ENCODE results near the gene RTBDN. TPM values are rescaled to one million over a fixed set of nuclear protein-coding genes. Genes with fewer than 3 reads are reported as not detected.

Gene RTBDN
- total and polyA plus RNA-seq, 2 experiments from 2014 or later: 4.1 to 4.6 TPM

DNA sequence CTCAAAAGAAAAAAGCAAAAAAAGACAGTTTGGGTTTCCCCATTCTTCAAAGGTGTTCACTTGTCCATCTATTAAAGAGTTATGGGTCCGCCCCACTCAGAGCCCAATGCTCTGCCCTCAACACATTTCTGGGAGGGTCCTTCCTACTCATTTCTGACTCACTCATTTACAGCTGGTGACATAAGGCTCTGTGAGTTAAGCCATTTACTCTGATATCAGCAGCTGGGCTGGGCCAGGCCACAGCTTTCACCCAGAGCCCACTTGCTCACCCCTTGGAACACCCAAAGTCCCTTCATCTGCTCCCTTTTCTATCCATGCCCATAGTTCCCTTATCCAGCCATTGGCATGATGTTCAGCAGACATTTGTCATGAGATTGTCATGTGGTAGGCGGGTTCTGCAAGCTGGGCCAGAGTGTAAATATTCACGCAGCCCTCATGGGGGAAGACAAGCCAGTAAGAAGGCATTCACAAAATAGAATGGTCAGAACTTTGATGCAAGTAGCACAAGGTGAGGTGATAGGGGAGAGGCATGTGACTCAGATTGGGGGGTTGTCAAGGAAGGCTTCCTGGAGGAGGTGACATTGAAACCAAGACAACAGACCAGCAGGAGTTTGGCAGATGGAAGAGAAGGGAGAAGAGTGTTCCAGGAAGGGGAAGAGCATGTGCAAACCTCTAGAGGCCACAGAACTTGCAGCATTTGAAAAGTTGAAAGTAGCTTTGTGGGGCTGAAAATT lies 9.8 kb upstream of the RTBDN start:
- Mint-ChIP-seq H3K9me3 (no peaks in the 10 kb centered on the region; the same call in 2 of the 3 replicates), H3K4me3 (no peak overlapping the region; the same call in 2 of the 3 replicates), H3K27me3 (ENCODE audit: insufficient read depth, low read depth, poor library complexity) (peaks cover 17% of the 10 kb centered on the region), H3K36me3 (ENCODE audit: low read depth) (peaks cover 19% of the 10 kb centered on the region), H3K4me1 (peaks cover 28% of the 10 kb centered on the region), H3K27ac (no peak overlapping the region)
- Histone ChIP-seq H3K36me3 (ENCODE audit: insufficient read depth) (no peaks in the 10 kb centered on the region), H3K27me3 (ENCODE audit: insufficient read depth) (no peaks in the 10 kb centered on the region), H3K4me2 (no peak overlapping the region), H3K9me2 (ENCODE audit: insufficient read depth) (no peaks in the 10 kb centered on the region), H3K4me1 (ENCODE audit: insufficient read depth) (peaks cover 20% of the 10 kb centered on the region), H3K79me2 (replicated peaks; ENCODE audit: insufficient read depth) (peaks cover 8% of the 10 kb centered on the region), H3F3A (replicated peaks; ENCODE audit: low read depth) (peaks cover 34% of the 10 kb centered on the region), H3K27ac (ENCODE audit: low read depth) (no peak overlapping the region), H4K20me1 (replicated peaks; ENCODE audit: insufficient read depth) (peaks cover 11% of the 10 kb centered on the region), H3K4me3 (no peak overlapping the region), H2AFZ (no peak overlapping the region)
- DNase-seq (ENCODE audit: low spot score): no peak
- no peak for ATAC-seq
- TF ChIP-seq ZNF331 (CRISPR knock-in tag; IDR thresholded peaks at IDR 0.05; ENCODE audit: low read depth) (no peak), NANOG (IDR thresholded peaks at IDR 0.05; ENCODE audit: borderline replicate concordance) (no peak), EZH2phosphoT487 (IDR thresholded peaks at IDR 0.05; ENCODE audit: unreplicated experiment) (no peak), EZH2 (IDR thresholded peaks at IDR 0.05; ENCODE audit: low read depth, unreplicated experiment) (no peak), POLR2AphosphoS5 (IDR thresholded peaks at IDR 0.05; ENCODE audit: low read depth) (no peak), REST (IDR thresholded peaks at IDR 0.05; ENCODE audit: unreplicated experiment) (no peak), CREB1 (CRISPR knock-in tag; IDR thresholded peaks at IDR 0.05; ENCODE audit: low read depth) (no peak), JUNB (IDR thresholded peaks at IDR 0.05; ENCODE audit: unreplicated experiment) (no peak), STAT1 (IDR thresholded peaks at IDR 0.05; ENCODE audit: unreplicated experiment) (no peak), ZNF114 (CRISPR knock-in tag; IDR thresholded peaks at IDR 0.05) (no peak)
- TF ChIP-seq, protein P1, sequence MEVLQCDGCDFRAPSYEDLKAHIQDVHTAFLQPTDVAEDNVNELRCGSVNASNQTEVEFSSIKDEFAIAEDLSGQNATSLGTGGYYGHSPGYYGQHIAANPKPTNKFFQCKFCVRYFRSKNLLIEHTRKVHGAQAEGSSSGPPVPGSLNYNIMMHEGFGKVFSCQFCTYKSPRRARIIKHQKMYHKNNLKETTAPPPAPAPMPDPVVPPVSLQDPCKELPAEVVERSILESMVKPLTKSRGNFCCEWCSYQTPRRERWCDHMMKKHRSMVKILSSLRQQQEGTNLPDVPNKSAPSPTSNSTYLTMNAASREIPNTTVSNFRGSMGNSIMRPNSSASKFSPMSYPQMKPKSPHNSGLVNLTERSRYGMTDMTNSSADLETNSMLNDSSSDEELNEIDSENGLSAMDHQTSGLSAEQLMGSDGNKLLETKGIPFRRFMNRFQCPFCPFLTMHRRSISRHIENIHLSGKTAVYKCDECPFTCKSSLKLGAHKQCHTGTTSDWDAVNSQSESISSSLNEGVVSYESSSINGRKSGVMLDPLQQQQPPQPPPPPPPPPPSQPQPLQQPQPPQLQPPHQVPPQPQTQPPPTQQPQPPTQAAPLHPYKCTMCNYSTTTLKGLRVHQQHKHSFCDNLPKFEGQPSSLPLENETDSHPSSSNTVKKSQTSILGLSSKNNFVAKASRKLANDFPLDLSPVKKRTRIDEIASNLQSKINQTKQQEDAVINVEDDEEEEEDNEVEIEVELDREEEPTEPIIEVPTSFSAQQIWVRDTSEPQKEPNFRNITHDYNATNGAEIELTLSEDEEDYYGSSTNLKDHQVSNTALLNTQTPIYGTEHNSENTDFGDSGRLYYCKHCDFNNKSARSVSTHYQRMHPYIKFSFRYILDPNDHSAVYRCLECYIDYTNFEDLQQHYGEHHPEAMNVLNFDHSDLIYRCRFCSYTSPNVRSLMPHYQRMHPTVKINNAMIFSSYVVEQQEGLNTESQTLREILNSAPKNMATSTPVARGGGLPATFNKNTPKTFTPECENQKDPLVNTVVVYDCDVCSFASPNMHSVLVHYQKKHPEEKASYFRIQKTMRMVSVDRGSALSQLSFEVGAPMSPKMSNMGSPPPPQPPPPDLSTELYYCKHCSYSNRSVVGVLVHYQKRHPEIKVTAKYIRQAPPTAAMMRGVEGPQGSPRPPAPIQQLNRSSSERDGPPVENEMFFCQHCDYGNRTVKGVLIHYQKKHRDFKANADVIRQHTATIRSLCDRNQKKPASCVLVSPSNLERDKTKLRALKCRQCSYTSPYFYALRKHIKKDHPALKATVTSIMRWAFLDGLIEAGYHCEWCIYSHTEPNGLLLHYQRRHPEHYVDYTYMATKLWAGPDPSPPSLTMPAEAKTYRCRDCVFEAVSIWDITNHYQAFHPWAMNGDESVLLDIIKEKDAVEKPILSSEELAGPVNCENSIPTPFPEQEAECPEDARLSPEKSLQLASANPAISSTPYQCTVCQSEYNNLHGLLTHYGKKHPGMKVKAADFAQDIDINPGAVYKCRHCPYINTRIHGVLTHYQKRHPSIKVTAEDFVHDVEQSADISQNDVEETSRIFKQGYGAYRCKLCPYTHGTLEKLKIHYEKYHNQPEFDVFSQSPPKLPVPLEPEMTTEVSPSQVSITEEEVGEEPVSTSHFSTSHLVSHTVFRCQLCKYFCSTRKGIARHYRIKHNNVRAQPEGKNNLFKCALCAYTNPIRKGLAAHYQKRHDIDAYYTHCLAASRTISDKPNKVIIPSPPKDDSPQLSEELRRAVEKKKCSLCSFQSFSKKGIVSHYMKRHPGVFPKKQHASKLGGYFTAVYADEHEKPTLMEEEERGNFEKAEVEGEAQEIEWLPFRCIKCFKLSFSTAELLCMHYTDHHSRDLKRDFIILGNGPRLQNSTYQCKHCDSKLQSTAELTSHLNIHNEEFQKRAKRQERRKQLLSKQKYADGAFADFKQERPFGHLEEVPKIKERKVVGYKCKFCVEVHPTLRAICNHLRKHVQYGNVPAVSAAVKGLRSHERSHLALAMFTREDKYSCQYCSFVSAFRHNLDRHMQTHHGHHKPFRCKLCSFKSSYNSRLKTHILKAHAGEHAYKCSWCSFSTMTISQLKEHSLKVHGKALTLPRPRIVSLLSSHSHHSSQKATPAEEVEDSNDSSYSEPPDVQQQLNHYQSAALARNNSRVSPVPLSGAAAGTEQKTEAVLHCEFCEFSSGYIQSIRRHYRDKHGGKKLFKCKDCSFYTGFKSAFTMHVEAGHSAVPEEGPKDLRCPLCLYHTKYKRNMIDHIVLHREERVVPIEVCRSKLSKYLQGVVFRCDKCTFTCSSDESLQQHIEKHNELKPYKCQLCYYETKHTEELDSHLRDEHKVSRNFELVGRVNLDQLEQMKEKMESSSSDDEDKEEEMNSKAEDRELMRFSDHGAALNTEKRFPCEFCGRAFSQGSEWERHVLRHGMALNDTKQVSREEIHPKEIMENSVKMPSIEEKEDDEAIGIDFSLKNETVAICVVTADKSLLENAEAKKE (CRISPR knock-in tag; IDR thresholded peaks at IDR 0.05): no peak
- TF ChIP-seq, protein P2, sequence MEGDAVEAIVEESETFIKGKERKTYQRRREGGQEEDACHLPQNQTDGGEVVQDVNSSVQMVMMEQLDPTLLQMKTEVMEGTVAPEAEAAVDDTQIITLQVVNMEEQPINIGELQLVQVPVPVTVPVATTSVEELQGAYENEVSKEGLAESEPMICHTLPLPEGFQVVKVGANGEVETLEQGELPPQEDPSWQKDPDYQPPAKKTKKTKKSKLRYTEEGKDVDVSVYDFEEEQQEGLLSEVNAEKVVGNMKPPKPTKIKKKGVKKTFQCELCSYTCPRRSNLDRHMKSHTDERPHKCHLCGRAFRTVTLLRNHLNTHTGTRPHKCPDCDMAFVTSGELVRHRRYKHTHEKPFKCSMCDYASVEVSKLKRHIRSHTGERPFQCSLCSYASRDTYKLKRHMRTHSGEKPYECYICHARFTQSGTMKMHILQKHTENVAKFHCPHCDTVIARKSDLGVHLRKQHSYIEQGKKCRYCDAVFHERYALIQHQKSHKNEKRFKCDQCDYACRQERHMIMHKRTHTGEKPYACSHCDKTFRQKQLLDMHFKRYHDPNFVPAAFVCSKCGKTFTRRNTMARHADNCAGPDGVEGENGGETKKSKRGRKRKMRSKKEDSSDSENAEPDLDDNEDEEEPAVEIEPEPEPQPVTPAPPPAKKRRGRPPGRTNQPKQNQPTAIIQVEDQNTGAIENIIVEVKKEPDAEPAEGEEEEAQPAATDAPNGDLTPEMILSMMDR (conservative IDR thresholded peaks at IDR 0.05; ENCODE audit: low read depth in 2 of 2): no peak
- TF ChIP-seq, protein P3, sequence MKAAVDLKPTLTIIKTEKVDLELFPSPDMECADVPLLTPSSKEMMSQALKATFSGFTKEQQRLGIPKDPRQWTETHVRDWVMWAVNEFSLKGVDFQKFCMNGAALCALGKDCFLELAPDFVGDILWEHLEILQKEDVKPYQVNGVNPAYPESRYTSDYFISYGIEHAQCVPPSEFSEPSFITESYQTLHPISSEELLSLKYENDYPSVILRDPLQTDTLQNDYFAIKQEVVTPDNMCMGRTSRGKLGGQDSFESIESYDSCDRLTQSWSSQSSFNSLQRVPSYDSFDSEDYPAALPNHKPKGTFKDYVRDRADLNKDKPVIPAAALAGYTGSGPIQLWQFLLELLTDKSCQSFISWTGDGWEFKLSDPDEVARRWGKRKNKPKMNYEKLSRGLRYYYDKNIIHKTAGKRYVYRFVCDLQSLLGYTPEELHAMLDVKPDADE (IDR thresholded peaks at IDR 0.05): no peak

All from GM23338 (cell line).